ENCODE data around the gene PRR14L. TPM values are rescaled to one million over a fixed set of nuclear protein-coding genes. Genes with fewer than 3 reads are reported as not detected.

The PRR14L gene
- total and polyA plus RNA-seq, 3 donors from 2014 or later: 15.9 to 57.0 (median 52.3) TPM

DNA sequence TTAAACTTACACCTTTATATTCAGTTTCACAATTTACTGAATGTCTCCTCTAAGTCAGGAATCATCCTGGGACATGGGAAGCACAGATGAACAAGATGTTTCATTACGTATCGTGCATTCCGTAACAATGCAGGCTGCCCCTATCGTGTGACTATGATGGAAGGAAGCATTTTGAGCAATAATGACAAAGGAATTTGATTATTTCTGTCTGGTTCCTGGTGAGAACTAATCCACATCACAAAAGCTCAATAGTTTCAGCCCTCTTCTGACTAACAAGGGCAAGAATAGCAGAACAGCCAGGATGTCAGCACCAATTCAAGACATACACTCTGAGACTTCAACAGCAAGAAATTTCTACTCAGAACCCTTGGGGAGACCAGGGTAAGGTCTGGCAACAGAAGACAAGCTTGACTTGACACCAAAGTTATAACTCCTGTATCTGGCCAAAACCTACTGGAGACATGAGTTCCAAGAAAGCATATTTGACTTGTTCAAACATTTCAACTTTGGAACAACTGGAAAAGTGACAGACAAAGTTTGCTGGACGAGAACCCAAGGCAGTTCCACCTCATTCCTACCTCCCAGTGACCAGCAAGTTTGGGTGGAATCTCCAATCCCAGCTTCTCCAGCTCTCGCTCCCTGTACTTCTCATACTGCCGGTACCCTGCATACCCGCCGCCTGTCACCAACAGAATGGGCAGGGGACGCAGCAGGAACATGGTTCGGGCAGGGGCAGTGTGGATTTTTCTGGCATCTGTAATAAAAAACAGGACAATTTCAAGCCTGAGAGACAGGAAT lies 102.2 kb downstream of the PRR14L start:
- Histone ChIP-seq H3K4me3 (no peak overlapping the region), H3K36me3 (ENCODE audit: low read depth, missing control alignments) (no peaks in the 10 kb centered on the region), H3K27me3 (no peaks in the 10 kb centered on the region), H3K27ac (no peak overlapping the region), H3K9me3 (no peaks in the 10 kb centered on the region), H3K4me1 (no peaks in the 10 kb centered on the region)
- no peak for DNase-seq
- no peak for TF ChIP-seq POLR2A (IDR thresholded peaks at IDR 0.05)
- TF ChIP-seq, protein P1, sequence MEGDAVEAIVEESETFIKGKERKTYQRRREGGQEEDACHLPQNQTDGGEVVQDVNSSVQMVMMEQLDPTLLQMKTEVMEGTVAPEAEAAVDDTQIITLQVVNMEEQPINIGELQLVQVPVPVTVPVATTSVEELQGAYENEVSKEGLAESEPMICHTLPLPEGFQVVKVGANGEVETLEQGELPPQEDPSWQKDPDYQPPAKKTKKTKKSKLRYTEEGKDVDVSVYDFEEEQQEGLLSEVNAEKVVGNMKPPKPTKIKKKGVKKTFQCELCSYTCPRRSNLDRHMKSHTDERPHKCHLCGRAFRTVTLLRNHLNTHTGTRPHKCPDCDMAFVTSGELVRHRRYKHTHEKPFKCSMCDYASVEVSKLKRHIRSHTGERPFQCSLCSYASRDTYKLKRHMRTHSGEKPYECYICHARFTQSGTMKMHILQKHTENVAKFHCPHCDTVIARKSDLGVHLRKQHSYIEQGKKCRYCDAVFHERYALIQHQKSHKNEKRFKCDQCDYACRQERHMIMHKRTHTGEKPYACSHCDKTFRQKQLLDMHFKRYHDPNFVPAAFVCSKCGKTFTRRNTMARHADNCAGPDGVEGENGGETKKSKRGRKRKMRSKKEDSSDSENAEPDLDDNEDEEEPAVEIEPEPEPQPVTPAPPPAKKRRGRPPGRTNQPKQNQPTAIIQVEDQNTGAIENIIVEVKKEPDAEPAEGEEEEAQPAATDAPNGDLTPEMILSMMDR (IDR thresholded peaks at IDR 0.05): no peak
- WGBS, 2 donors: 87 to 91% methylated on average over 11 of the region's 11 CpGs
- intact Hi-C loops (cut with DNase I; ENCODE audit: low total_unique reads): no loop called here

- WGBS, 2 donors: 93 to 97% methylated on average over 3 of the region's 3 CpGs
- TF ChIP-seq, protein P1 (IDR thresholded peaks at IDR 0.05): no peak
- TF ChIP-seq POLR2A (IDR thresholded peaks at IDR 0.05): no peak
- no peak overlapping the region for H3K27ac ChIP-seq
- H3K4me1 ChIP-seq: no peaks in the 10 kb centered on the region
- no peaks in the 10 kb centered on the region for H3K27me3 ChIP-seq
- no peak for DNase-seq
- no peak overlapping the region for H3K4me3 ChIP-seq
- intact Hi-C loops (cut with DNase I; ENCODE audit: low total_unique reads): no loop called here
- H3K36me3 ChIP-seq (ENCODE audit: low read depth, missing control alignments): no peaks in the 10 kb centered on the region
- no peaks in the 10 kb centered on the region for H3K9me3 ChIP-seq
Observed at GRCh38 chr22:31647066-31647465, 102.9 kb downstream of the PRR14L start.

DNA sequence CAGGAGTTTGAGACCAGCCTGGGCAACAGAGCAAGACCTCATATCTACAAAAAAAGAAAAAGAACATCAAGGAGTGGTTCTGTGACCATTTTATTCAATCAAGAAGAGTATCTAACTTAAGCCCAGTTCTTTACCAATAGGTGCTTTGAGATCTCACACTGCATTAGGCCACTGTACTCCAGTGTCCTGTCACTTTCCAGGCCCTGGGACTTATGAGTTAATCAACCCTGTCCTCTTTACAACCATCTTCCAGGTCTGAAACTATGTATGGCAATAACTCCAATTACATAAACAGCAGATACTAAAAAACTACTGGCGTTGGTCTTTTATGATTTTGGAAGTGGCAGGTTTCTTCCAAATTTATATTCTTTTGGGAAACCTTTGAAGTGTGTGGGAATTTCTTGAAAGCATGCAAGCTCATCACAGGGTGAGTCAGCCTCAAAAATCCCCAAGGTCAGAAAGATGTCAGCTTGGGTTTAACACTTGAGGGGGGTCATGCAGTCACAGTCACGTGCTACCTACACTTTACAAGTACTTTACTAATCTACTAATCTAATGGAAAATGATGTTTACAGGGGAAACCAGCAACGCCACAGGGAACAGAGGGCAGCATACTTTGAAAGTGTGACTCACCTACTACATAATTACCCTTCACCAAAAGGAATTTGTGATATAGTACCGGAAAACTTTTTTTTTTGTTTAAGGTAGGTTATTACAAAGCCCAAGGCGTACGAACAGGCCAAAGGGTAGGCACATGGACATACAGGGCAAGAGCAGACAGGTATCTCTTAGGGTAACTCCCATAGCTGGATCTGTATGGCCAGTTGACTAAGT lies 103.5 kb downstream of the PRR14L start:
- Histone ChIP-seq H3K4me1 (no peaks in the 10 kb centered on the region), H3K27ac (no peak overlapping the region), H3K4me3 (no peak overlapping the region), H3K27me3 (no peaks in the 10 kb centered on the region), H3K9me3 (no peaks in the 10 kb centered on the region), H3K36me3 (ENCODE audit: low read depth, missing control alignments) (no peaks in the 10 kb centered on the region)
- no peak for DNase-seq
- intact Hi-C loops (cut with DNase I; ENCODE audit: low total_unique reads): no loop called here
- WGBS, 2 donors: 71 to 76% methylated on average over 6 of the region's 6 CpGs
- no peak for TF ChIP-seq POLR2A (IDR thresholded peaks at IDR 0.05)
- TF ChIP-seq, protein P1 (IDR thresholded peaks at IDR 0.05): no peak

DNA sequence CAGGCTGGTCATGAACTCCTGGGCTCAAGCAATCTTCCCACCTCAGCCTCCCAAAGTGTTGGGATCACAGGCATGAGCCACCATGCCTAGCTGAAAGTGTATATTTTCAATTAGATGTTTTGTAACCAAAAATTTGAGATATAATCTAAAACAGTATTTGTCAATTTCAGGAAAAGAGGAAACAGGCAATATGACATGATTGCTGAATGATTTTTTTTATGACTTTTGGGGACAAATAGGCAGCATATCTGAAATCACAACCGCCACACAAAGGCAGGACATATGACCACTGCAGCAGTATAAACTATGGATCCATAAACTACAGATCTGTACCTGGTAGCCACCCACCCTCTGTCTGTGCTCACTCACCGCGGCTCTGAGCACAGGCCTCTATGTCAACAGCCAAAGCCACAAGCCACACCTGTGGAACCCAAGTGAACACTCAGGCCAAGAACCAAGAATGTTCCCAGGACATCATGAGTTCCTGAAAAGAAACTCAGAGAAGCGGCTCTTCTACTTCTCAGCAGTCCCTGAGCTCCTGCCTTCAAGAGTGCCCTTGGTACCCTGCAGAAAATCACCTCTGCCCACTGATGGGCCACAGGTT lies 110.4 kb downstream of the PRR14L start:
- Histone ChIP-seq H3K27me3 (no peaks in the 10 kb centered on the region), H3K4me1 (no peaks in the 10 kb centered on the region), H3K4me3 (no peak overlapping the region), H3K9me3 (no peaks in the 10 kb centered on the region), H3K36me3 (ENCODE audit: low read depth, missing control alignments) (no peaks in the 10 kb centered on the region), H3K27ac (no peak overlapping the region)
- WGBS, 2 donors: 85 to 96% methylated on average over 3 to 4 of the region's 4 CpGs
- intact Hi-C loops (cut with DNase I; ENCODE audit: low total_unique reads): no loop called here
- no peak for TF ChIP-seq POLR2A (IDR thresholded peaks at IDR 0.05)
- TF ChIP-seq, protein P1 (IDR thresholded peaks at IDR 0.05): no peak
- no peak for DNase-seq

Data from testis (tissue), 3 donors.